Left ventricle myocardium inferior (tissue), 1 donor: Measurements from ENCODE around the gene ZNF74. TPM values are rescaled to one million over a fixed set of nuclear protein-coding genes. Genes with fewer than 3 reads are reported as not detected.
A peak's percentile ranks its signal among the peaks of the same experiment; 100 is the strongest.

Source experiments
- DNase-seq: peaks from one replicate; pipeline ENCODE4 v3.0.0-alpha.2; 2020
- H3K27ac ChIP-seq: fragments of 200-600 bp; replicated peaks from 2 replicates; pipeline ENCODE4 v1.8.0; 2021
- H3K27me3 ChIP-seq: fragments of 200-600 bp; 2 replicates; pipeline ENCODE4 v1.8.0; 2021; ENCODE audit warnings: low read depth
- H3K36me3 ChIP-seq: fragments of 200-600 bp; 2 replicates; pipeline ENCODE4 v1.8.0; 2021
- H3K4me1 ChIP-seq: fragments of 200-600 bp; 2 replicates; pipeline ENCODE4 v1.8.0; 2021
- H3K4me3 ChIP-seq: fragments of 200-600 bp; 2 replicates; pipeline ENCODE4 v1.8.0; 2021; ENCODE audit warnings: mild to moderate bottlenecking, moderate library complexity
- H3K9me3 ChIP-seq: fragments of 200-600 bp; replicated peaks from 2 replicates; pipeline ENCODE4 v1.8.0; 2021
- CTCF ChIP-seq: fragments of 200-600 bp; IDR thresholded peaks from 2 replicates; pipeline ENCODE4 v1.8.0; 2021; ENCODE audit warnings: antibody characterized with exemption, mild to moderate bottlenecking, borderline replicate concordance
- intact Hi-C: fragments of 100-400 bp; cut with micrococcal nuclease; formaldehyde crosslinking; loops from one replicate; pipeline ENCODE4 v1.11.0; 2022
- total RNA-seq: library from RNA; stranded (reverse); fragmentation: NEBNext Ultra II Directional; extraction: Animal tissue kit (Norgen Biotek cat#: 25700); gene quantifications from one replicate; pipeline ENCODE4 v1.2.1, GENCODE V29; 2021
- donor health status: DM: no; HTN: yes; CAD: no; lungs with severe emphysema.

ZNF74 gene
- total RNA-seq, 1 donor from 2014 or later: 5.0 TPM

- no peaks in the 10 kb centered on the region for H3K9me3 ChIP-seq
- peak overlapping the region; percentile 53 for H3K4me3 ChIP-seq
- peaks cover 2% of the 10 kb centered on the region for H3K27me3 ChIP-seq
- DNase-seq: peak; percentile 49
- TF ChIP-seq CTCF: no peak
- peak overlapping the region; percentile 69 for H3K27ac ChIP-seq
- peaks cover 14% of the 10 kb centered on the region for H3K36me3 ChIP-seq
- H3K4me1 ChIP-seq: peaks cover 45% of the 10 kb centered on the region
- intact Hi-C loops: no loop called here
Measured at GRCh38 chr22:20424932-20425565, 31.1 kb downstream of the ZNF74 start.

- peaks cover 14% of the 10 kb centered on the region for H3K36me3 ChIP-seq
- H3K4me1 ChIP-seq: peaks cover 50% of the 10 kb centered on the region
- no peak for TF ChIP-seq CTCF
- DNase-seq: no peak
- H3K4me3 ChIP-seq: peak overlapping the region; percentile 53
- intact Hi-C loops: no loop called here
- H3K9me3 ChIP-seq: no peaks in the 10 kb centered on the region
- no peak overlapping the region for H3K27ac ChIP-seq
- H3K27me3 ChIP-seq: peaks cover 9% of the 10 kb centered on the region
Measured at GRCh38 chr22:20425566-20426258, 31.8 kb downstream of the ZNF74 start.

DNA sequence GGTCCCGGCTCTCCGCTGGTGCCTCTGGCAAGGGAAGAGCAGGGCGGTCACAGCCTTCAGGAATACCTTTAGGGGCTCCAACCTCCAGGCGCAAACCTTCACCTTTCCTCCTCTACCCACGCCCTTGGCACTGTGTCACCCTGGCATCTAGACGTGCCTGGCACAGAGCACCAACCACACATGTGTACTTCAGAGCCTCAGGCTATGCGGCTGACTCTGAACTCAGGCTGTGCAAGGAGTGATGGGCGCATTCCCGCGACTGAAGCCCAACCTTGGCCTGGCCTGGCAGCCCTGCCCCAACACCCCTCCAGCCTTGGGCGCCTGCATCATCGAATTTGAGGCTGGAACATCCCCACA lies 32.3 kb downstream of the ZNF74 start:
- Histone ChIP-seq H3K9me3 (no peaks in the 10 kb centered on the region), H3K27me3 (peaks cover 12% of the 10 kb centered on the region), H3K4me1 (peaks cover 55% of the 10 kb centered on the region), H3K27ac (no peak overlapping the region), H3K36me3 (peaks cover 14% of the 10 kb centered on the region), H3K4me3 (peak overlapping the region; percentile 53)
- no peak for DNase-seq
- no peak for TF ChIP-seq CTCF
- intact Hi-C loops: no loop called here

GRCh38 chr22:20427104-20427944 lies 33.4 kb downstream of the ZNF74 start:
- Histone ChIP-seq H3K27ac (no peak overlapping the region), H3K4me1 (peaks cover 59% of the 10 kb centered on the region), H3K27me3 (peaks cover 19% of the 10 kb centered on the region), H3K36me3 (peaks cover 14% of the 10 kb centered on the region), H3K9me3 (no peaks in the 10 kb centered on the region), H3K4me3 (no peak overlapping the region)
- DNase-seq: no peak
- intact Hi-C loops: no loop called here
- no peak for TF ChIP-seq CTCF

DNA sequence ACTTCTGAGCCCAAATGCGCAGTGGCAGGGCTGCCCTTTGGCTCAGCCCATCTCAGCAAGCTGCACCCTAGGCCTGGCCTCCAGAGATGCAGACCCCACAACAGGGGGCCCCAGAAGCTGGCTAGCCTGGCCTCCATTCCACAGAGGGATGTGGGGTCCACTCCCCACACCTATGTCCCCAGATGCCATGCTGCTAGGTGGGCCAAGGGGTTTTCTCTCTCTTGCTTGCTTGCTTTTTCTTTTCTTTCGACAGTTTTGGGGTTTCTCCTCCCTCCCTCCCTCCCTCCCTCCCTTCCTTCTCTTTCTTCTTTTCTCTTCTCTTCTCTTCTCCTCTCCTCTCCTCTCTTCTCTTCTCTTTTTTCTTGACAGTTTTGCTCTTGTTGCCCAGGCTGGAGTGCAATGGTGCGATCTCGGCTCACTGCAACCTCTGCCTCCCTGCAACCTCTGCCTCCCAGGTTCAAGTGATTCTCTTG lies 34.0 kb downstream of the ZNF74 start:
- H3K4me1 ChIP-seq: peaks cover 54% of the 10 kb centered on the region
- peaks cover 14% of the 10 kb centered on the region for H3K36me3 ChIP-seq
- no peak overlapping the region for H3K27ac ChIP-seq
- no peaks in the 10 kb centered on the region for H3K9me3 ChIP-seq
- H3K4me3 ChIP-seq: no peak overlapping the region
- no peak for TF ChIP-seq CTCF
- intact Hi-C loops: no loop called here
- DNase-seq: no peak
- peaks cover 19% of the 10 kb centered on the region for H3K27me3 ChIP-seq
